ENCODE data around the gene AQP3. TPM values are rescaled to one million over a fixed set of nuclear protein-coding genes. Genes with fewer than 3 reads are reported as not detected.

The AQP3 gene
- total and polyA plus RNA-seq, 2 of the 4 experiments (the other 2 are of a cell fraction) = 3.8 to 12.2 TPM

DNA sequence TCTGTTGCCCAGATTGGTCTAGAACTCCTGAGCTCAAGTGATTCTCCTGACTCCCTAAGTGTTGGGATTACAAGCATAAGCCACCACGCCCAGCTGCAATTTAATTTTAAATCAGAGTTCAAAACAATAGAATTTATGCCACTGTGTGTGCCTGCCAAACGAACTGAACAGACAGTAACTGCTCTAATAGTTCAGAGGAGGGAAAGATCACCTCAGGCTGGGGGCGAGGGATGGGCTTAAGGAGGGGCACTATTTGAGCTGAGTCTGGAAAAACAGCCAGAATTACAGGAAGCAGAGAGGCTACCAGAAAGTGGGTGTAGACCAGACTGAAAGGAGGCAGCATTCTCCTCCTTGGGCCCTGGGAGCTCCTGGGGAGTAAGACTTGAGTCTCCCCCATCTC lies 14.1 kb upstream of the AQP3 start:
- Histone ChIP-seq H4K20me1 (ENCODE audit: insufficient read depth, low read length) (peaks cover 4% of the 10 kb centered on the region), H4K91ac (ENCODE audit: insufficient read depth, low read depth, low read length) (no peak overlapping the region), H4K8ac (ENCODE audit: low read depth in 2 of 2, low read length in 2 of 2) (no peak overlapping the region), H2AK5ac (ENCODE audit: low read depth, low read length) (no peak overlapping the region), H2BK120ac (ENCODE audit: low read depth, low read length) (no peak overlapping the region), H3K27me3 (ENCODE audit: control insufficient read depth, insufficient read depth, low read length) (no peaks in the 10 kb centered on the region), H2BK15ac (ENCODE audit: low read depth, low read length) (no peak overlapping the region), H3K27ac (ENCODE audit: insufficient read depth, low read length) (no peak overlapping the region), H3K23ac (ENCODE audit: low read depth, low read length) (no peak overlapping the region), H3K9ac (ENCODE audit: low read depth, low read length) (no peak overlapping the region), H3K4me1 (ENCODE audit: control insufficient read depth, insufficient read depth, low read length) (peaks cover 4% of the 10 kb centered on the region), H2BK5ac (ENCODE audit: low read depth, low read length, poor library complexity, severe bottlenecking) (no peak overlapping the region), H3K56ac (ENCODE audit: extremely low read depth, insufficient read depth, low read length) (no peak overlapping the region), H3K9me1 (ENCODE audit: insufficient read depth, low read length) (peaks cover 7% of the 10 kb centered on the region; the same call in 1 of the 2 replicates), H3K9me3 (ENCODE audit: control insufficient read depth, insufficient read depth, low read length) (no peaks in the 10 kb centered on the region), H2AK9ac (replicated peaks; ENCODE audit: low read depth, low read length, poor library complexity) (no peak overlapping the region), H3K4me3 (ENCODE audit: insufficient read depth, low read depth, low read length) (no peak overlapping the region), H3K14ac (replicated peaks; ENCODE audit: low read depth, low read length) (no peak overlapping the region), H3K79me1 (ENCODE audit: low read depth in 1 of 2, low read length in 2 of 2) (peaks cover 0 to 4% of the 10 kb centered on the region in 2 experiments; a peak in 1 of 4 replicates), H3K4ac (ENCODE audit: low read depth, low read length) (no peak overlapping the region), H4K5ac (ENCODE audit: low read depth, low read length) (no peak overlapping the region), H3K36me3 (ENCODE audit: control insufficient read depth, insufficient read depth, low read length) (peaks cover 58% of the 10 kb centered on the region), H2BK20ac (ENCODE audit: low read depth, low read length) (no peak overlapping the region), H2AFZ (replicated peaks; ENCODE audit: low read length, poor library complexity) (no peak overlapping the region), H3K4me2 (ENCODE audit: low read depth, low read length) (no peak overlapping the region), H3K18ac (ENCODE audit: low read depth, low read length) (no peak overlapping the region)
- intact Hi-C loops (cut with micrococcal nuclease) = no loop called here
- WGBS, 2 experiments (ENCODE audit: extremely low coverage in 2 of 2, insufficient read length in 1 of 2) = no CpG with 5 or more reads among the region's 3 CpGs
- TF ChIP-seq, protein P1, sequence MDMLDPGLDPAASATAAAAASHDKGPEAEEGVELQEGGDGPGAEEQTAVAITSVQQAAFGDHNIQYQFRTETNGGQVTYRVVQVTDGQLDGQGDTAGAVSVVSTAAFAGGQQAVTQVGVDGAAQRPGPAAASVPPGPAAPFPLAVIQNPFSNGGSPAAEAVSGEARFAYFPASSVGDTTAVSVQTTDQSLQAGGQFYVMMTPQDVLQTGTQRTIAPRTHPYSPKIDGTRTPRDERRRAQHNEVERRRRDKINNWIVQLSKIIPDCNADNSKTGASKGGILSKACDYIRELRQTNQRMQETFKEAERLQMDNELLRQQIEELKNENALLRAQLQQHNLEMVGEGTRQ (IDR thresholded peaks at IDR 0.05; ENCODE audit: low read depth, low read length) = no peak
- TF ChIP-seq RFX5 (IDR thresholded peaks at IDR 0.05; ENCODE audit: low read depth, low read length) (no peak), MAFK (IDR thresholded peaks at IDR 0.05; ENCODE audit: low read depth, low read length) (no peak), MAZ (IDR thresholded peaks at IDR 0.05; ENCODE audit: borderline replicate concordance, low read depth, low read length) (no peak), NFE2L2 (IDR thresholded peaks at IDR 0.05; ENCODE audit: low read depth, low read length) (no peak), MXI1 (IDR thresholded peaks at IDR 0.05; ENCODE audit: borderline replicate concordance, low read depth, low read length) (no peak), SMC3 (IDR thresholded peaks at IDR 0.05; ENCODE audit: low read depth, low read length) (no peak), CEBPB (IDR thresholded peaks at IDR 0.05; ENCODE audit: low read depth, low read length) (no peak), POLR2A (IDR thresholded peaks at IDR 0.05; ENCODE audit: low read depth, low read length) (no peak), FOS (IDR thresholded peaks at IDR 0.05; ENCODE audit: low read depth, low read length) (no peak), RAD21 (IDR thresholded peaks at IDR 0.05; ENCODE audit: low read length) (no peak), CHD1 (IDR thresholded peaks at IDR 0.05; ENCODE audit: low read depth, low read length) (no peak)
- TF ChIP-seq, protein P2, sequence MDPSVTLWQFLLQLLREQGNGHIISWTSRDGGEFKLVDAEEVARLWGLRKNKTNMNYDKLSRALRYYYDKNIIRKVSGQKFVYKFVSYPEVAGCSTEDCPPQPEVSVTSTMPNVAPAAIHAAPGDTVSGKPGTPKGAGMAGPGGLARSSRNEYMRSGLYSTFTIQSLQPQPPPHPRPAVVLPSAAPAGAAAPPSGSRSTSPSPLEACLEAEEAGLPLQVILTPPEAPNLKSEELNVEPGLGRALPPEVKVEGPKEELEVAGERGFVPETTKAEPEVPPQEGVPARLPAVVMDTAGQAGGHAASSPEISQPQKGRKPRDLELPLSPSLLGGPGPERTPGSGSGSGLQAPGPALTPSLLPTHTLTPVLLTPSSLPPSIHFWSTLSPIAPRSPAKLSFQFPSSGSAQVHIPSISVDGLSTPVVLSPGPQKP (IDR thresholded peaks at IDR 0.05; ENCODE audit: borderline replicate concordance, low read depth, low read length) = no peak
- TF ChIP-seq, protein P3, sequence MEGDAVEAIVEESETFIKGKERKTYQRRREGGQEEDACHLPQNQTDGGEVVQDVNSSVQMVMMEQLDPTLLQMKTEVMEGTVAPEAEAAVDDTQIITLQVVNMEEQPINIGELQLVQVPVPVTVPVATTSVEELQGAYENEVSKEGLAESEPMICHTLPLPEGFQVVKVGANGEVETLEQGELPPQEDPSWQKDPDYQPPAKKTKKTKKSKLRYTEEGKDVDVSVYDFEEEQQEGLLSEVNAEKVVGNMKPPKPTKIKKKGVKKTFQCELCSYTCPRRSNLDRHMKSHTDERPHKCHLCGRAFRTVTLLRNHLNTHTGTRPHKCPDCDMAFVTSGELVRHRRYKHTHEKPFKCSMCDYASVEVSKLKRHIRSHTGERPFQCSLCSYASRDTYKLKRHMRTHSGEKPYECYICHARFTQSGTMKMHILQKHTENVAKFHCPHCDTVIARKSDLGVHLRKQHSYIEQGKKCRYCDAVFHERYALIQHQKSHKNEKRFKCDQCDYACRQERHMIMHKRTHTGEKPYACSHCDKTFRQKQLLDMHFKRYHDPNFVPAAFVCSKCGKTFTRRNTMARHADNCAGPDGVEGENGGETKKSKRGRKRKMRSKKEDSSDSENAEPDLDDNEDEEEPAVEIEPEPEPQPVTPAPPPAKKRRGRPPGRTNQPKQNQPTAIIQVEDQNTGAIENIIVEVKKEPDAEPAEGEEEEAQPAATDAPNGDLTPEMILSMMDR (conservative IDR thresholded peaks at IDR 0.05; ENCODE audit: low read depth, low read length) = no peak
- BruUV-seq (replicated peaks) = no TSS peak
- ChIA-PET CTCF (no interaction called here), POLR2A (ENCODE audit: unreplicated experiment) (no interaction called here)
- dilution Hi-C loops (cut with HindIII; ENCODE audit: low sequenced_read_pairs, unreplicated experiment) = loop anchor here (25.0 kb wide), 1 partner anchor 174 kb away; the partner anchor contains the start of gene NFX1
- no peak for ATAC-seq (ENCODE audit: low read depth)
- no peak for DNase-seq
- in situ Hi-C loops (cut with MboI; ENCODE audit: low sequenced_read_pairs) = no loop called here
